Sigmoid colon (tissue), 4 donors: ENCODE data around the gene RHBDF1.

Experiments used
- EP300 ChIP-seq, 4 donors: sonication (generic); formaldehyde crosslinking; IDR thresholded peaks; one replicate each; pipeline ENCODE4 v1.6.1; 2017; ENCODE audit warnings: antibody characterized with exemption in 4 of 4
- POLR2A ChIP-seq, 2 donors: fragments of 450-650 bp; IDR thresholded peaks; one replicate each; pipeline ENCODE4 v1.6.1; 2016; ENCODE audit warnings: antibody characterized with exemption in 2 of 2, mild to moderate bottlenecking in 2 of 2, moderate library complexity in 2 of 2
- TF ChIP-seq, protein P1 (sequence below), 4 experiments: fragments of 450-650 bp in 3 of 4; fragments of 200-600 bp in 1 of 4; IDR thresholded peaks; one replicate each; pipeline ENCODE4 v1.5.1; 2016 to 2019; ENCODE audit warnings: antibody characterized with exemption in 4 of 4, mild to moderate bottlenecking in 3 of 4, moderate library complexity in 2 of 4

DNA sequence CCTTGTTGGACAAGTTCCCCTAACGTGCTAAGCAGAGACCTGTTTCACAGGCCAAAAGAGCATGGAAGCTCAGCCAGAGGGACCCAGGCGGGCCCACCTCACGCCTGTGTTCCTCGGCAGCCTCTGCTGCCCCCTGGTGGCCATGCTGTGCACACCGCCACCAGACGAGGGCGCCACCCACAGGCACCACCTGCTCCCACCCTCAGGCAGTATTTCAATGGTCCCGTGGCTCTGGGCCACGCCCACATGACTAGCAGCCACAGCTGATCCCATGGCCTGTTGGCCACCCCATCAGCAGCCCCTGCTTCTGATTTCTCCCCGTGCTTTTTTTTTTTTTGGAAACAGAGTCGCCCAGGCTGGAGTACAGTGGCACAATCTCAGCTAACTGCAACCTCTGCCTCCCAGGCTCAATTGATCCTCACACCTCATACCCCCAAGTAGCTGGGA lies 24.5 kb upstream of the RHBDF1 start:
- TF ChIP-seq, protein P1, sequence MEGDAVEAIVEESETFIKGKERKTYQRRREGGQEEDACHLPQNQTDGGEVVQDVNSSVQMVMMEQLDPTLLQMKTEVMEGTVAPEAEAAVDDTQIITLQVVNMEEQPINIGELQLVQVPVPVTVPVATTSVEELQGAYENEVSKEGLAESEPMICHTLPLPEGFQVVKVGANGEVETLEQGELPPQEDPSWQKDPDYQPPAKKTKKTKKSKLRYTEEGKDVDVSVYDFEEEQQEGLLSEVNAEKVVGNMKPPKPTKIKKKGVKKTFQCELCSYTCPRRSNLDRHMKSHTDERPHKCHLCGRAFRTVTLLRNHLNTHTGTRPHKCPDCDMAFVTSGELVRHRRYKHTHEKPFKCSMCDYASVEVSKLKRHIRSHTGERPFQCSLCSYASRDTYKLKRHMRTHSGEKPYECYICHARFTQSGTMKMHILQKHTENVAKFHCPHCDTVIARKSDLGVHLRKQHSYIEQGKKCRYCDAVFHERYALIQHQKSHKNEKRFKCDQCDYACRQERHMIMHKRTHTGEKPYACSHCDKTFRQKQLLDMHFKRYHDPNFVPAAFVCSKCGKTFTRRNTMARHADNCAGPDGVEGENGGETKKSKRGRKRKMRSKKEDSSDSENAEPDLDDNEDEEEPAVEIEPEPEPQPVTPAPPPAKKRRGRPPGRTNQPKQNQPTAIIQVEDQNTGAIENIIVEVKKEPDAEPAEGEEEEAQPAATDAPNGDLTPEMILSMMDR (IDR thresholded peaks at IDR 0.05): peak; percentile 97 to 99 (median 98)
- TF ChIP-seq POLR2A (IDR thresholded peaks at IDR 0.05): no peak
- TF ChIP-seq EP300 (IDR thresholded peaks at IDR 0.05): no peak
